HPDE6-E6E7 (cell line): ENCODE measurements around the gene PTX4.
"Not testable (repeated sequence)": the region's sequence is repeated elsewhere in the genome, so short reads cannot be mapped to it uniquely, and the experiment has no call there.

Experiments
- DNase-seq: peaks from one replicate; pipeline ENCODE4 v3.0.0; 2011; ENCODE audit warnings: missing footprints; ENCODE audit errors: extremely low spot score

Gene PTX4

DNA sequence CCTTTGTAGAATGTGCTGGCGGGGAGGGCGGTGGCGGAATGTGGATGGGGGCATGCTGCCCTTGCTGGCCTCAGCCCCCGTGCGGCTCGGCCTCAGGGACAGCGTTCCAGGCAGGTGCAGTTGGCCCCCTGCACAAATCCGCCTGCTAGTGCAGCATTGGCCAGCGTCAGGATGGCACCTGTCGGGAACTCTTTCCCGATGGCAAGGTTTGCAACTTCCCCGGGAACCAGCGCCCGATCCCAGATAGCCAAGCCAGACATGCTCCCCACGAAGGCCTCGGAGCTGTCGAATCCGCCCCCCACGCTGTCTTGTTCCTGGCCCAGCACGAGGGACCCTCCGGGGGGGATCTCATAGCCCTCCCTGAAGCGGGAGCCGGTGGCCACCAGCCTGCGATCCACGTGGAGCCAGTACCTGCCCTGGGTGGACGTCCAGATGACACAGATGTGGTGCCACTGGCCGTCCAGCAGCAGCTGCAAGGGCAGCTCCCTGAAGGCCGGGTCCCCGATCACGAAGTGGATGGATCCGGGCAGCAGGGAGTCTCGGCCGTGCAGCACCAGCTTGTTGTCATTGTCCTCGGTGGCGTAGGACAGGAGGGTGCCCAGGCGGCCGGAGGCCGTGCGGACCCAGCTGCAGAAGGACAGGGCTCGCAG is 2.8 kb downstream of the PTX4 start:
- DNase-seq: no peak

DNA sequence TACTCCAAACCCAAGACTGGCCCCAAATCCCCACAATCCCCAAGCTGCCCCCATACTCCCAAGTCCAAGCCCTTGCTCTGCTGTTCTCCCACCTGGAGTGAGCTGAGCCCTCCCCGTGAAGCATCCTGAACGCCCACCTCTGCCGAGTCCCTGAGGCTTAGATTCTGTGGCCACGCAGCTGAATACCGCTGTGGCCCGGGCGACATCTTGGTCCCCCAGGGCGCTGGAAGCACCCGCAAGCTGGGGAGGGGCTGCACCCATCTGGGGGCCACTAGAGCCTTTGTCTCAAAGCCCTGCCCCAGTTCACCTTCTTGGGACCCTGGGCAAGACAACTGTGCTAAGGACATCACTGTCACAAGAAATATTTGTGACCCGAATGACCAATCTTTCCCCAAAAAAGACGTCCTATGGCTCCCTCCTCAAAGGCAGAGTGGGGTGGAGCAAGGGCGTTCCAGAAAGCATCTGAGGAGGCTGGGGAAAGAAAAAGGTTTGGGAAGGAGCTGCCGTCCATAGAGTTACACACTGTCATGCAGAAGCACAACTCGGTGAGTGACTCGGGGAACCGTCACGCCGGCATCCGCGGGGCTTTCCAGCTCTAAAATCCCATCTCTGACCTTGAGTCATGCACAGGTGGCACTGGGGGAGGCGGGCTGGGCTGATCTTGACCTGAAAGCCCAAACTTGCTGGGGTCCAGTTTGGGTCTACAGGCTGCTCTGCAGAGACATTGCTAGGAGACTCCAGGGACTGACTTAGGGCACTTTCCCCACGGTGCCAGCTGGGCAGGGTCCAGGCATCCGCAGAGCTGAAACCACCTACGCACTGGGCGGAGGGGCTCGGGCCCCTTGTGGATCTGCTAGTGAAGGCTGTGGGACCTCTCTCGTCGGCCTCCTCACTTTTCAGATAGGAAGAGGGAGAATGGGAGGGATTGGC is 6.6 kb downstream of the PTX4 start:
- peak; percentile 94 for DNase-seq

DNA sequence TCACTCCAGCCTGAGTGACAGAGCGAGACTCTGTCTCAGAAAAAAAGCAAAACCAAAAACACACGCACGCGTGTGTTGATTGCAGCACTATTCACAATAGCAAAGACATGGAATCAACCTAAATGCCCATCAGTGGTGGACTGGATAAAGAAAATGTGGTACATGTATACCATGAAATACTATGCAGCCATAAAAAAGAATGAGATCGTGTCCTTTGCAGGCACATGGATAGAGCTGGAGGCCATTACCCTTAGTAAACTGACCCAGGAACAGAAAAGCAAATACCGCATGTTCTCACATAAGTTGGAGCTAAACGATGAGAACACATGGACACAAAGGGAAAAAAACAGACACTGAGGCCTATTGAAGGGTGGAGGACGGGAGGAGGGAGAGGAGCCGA is 9.8 kb downstream of the PTX4 start:
- DNase-seq: not testable (repeated sequence)

- DNase-seq: no peak
Observed at GRCh38 chr16:1477033-1477432, 11.7 kb downstream of the PTX4 start.

GRCh38 chr16:1475552-1476114 is 13.1 kb downstream of the PTX4 start:
- no peak for DNase-seq

GRCh38 chr16:1474796-1475551 is 13.8 kb downstream of the PTX4 start, which contains the start of gene CLCN7:
TSS of gene CLCN7 (minus strand) at chr16:1475028. CDS start at chr16:1474974, 54 bp downstream.
- DNase-seq: peak; percentile 94

- DNase-seq: no peak
Observed at GRCh38 chr16:1474082-1474795, 14.5 kb downstream of the PTX4 start.

GRCh38 chr16:1472974-1473373 is 15.8 kb downstream of the PTX4 start:
- DNase-seq: no peak

DNA sequence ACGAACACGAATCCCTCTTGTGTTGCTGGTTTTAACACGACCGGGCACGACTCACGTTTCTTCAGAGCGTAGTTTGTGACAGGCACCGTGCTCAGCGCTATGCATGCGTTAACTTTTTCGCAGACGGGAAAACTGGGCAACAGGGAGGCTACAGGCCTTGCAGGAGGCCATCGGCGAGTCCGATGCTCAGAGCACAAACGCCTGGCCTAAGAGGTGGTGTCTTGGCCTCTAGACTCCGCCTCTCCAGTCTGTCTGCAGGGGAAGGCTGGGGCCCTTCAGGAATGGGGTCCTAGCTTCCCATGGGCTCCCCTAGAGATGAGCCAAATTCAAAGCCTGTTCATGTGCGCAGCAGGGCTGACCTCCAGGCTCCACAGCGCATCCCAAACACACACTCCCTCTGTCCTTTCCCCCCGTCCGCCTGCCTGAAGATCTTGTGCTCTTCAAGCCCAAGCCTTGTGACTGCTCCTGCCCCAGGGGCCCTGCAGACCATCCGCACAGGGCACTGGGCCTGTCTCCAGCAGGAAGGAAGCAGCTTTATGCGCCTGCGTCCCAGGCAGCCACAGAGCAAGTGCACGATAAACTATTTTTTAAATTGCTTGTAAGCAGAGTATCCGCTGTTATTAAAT is 17.1 kb downstream of the PTX4 start:
- no peak for DNase-seq

DNA sequence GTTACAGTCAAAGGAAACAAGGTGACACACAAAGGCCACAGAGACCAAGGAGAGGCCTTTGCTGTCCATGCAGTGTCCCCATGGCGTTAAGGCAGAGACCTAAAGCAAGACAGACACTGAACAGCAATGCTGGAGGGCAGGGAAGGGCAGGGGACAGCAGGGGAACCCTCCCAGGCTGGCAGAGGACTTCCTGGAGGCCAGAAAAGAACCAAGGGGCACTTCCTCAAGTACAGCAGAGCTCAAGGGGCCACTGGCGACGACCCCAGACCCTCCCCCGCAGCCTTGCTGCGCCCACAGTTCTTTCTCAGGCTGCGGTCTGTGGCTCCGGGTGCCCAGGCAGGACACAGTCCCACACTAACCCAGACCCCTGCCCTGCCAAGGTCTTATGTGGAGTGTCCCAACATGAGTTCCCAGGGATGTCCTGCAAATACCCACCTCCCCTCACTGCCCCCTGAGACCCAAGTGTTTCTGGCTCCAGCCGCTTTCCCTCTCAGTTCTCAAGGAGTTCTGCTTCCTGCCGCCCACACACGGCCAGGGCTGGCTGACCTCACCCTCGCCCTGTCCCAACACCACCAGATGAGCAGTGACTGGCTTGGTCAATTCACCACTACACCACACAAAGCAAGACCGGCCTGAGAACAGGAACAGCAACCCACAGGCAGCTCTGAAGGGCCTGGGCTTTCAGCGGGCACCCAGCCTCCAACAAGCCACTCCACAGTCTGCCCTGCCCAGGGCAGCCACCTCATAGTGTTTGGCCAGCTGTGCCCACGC is 18.1 kb downstream of the PTX4 start:
- no peak for DNase-seq

DNA sequence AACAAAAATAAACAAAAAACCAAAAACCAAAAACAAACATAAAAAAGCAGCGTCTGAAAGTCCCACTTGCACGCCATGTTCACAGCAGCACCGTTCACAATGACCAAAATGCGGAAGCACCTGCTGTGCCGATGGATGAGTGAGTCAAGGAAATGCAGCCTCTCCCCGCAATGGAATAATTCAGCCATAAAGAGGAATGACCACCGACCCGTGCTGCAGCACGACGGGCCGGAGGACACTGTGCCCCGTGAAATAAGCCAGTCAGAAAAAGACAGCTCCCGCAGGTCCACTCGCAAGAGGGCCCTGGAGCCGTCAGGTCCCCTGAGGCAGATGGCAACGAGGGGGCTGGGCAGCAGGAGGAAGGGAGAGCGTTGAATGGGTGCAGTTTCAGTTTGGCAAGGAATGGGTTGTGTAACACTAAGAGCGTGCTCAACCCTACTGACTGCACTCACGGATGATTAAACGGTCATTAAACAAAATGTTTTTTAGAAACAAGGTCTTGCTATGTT is 19.0 kb downstream of the PTX4 start:
- no peak for DNase-seq

GRCh38 chr16:1469141-1469540 is 19.6 kb downstream of the PTX4 start:
- DNase-seq: not testable (repeated sequence)

DNA sequence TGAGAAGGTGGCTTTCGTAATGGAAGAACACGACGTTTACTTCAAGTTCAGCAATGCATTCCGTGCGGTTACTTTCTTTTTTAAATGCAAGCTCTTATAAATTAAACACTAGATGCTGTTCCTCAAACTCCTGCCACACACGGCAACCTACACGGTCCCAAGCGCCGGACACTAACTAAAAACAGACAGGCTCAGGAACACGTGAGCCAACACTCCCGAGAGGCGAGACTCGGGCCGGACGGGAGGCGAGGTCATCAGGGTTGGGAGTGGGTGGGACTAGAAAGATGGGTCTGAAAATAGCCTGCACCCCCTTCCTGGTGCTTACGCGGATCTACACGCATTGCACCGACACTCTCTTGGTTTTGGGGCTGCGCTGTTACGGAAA is 20.3 kb downstream of the PTX4 start:
- no peak for DNase-seq

GRCh38 chr16:1466968-1467521 is 21.7 kb downstream of the PTX4 start:
- DNase-seq: no peak

GRCh38 chr16:1466054-1466453 is 22.7 kb downstream of the PTX4 start:
- DNase-seq: no peak

DNA sequence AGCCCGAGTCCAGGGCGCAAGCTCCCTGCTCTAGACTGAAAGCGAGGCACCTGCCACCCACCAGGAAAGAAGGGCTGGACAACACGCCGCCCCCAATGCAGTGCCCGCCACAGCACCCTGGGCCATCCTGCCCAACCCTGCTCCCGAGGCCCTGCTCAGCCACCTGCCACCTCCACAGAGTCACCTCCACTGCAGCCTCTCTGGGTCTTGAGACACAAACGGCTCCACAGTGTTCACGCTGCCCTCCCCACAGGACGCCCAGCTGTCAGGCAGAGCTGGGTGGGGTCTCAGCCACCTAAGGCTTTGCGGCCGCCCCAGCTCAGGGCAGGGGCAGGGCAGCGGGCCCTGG is 23.2 kb downstream of the PTX4 start:
- DNase-seq: no peak

GRCh38 chr16:1464894-1465566 is 23.7 kb downstream of the PTX4 start:
- no peak for DNase-seq

DNA sequence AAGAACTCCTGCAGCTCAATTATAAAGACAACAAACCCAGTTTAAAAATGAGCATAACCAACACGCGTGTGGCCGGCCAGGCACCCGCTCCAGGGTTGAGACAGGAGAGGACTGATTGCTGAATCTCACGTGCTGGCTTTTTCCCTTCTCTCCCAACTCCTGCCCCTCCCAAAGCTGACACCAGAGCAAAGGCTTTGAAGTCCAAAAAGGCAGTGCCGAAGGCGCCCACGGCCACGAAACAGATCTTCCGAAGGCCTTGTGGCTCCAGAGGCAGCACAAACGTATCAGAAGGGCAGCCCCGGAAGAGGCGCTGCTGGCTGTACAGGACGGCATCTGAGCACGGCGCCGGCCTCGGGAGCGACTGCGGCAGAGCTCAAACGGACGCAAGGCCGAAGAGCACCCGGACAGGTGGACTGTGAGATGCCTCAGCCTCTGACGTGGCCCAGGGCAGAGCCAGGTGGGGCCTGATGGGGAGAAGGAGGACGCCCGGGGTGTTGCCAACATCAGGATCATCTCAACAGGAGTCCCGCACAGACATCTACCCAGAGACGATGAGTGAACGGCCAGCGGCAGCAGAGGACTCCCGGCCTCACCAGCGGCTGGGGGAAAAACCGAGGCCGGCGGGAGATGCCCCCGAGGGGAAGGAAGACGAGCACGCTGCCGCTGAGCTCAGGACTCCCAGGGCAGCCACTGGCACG is 24.4 kb downstream of the PTX4 start:
- no peak for DNase-seq
